ENCODE results near the gene NES.

- TF ChIP-seq, protein P1, sequence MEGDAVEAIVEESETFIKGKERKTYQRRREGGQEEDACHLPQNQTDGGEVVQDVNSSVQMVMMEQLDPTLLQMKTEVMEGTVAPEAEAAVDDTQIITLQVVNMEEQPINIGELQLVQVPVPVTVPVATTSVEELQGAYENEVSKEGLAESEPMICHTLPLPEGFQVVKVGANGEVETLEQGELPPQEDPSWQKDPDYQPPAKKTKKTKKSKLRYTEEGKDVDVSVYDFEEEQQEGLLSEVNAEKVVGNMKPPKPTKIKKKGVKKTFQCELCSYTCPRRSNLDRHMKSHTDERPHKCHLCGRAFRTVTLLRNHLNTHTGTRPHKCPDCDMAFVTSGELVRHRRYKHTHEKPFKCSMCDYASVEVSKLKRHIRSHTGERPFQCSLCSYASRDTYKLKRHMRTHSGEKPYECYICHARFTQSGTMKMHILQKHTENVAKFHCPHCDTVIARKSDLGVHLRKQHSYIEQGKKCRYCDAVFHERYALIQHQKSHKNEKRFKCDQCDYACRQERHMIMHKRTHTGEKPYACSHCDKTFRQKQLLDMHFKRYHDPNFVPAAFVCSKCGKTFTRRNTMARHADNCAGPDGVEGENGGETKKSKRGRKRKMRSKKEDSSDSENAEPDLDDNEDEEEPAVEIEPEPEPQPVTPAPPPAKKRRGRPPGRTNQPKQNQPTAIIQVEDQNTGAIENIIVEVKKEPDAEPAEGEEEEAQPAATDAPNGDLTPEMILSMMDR (IDR thresholded peaks at IDR 0.05): peak in 3 of 4 experiments; percentile 27 to 42 (median 37)
- no peak for TF ChIP-seq POLR2A (IDR thresholded peaks at IDR 0.05)
- no peak for TF ChIP-seq POLR2AphosphoS5 (IDR thresholded peaks at IDR 0.05)
- TF ChIP-seq EP300 (IDR thresholded peaks at IDR 0.05): no peak
Measured at GRCh38 chr1:156623946-156624813, 53.0 kb downstream of the NES start.
